ENCODE measurements around the gene CEP112.

GRCh38 chr17:65998675-65999074 lies 193.3 kb downstream of the CEP112 start:
- no peak for TF ChIP-seq TRIM28 (IDR thresholded peaks at IDR 0.05)
- no peak for TF ChIP-seq CREB5 (CRISPR knock-in tag; IDR thresholded peaks at IDR 0.05)
- no peak for TF ChIP-seq ZNF766 (CRISPR knock-in tag; conservative IDR thresholded peaks at IDR 0.05)
- TF ChIP-seq KLF6 (CRISPR knock-in tag; IDR thresholded peaks at IDR 0.05; ENCODE audit: borderline replicate concordance), result no peak
